PFSK-1 (cell line): ENCODE results near the gene RUNX2.

Experiments
- TAF1 ChIP-seq: IDR thresholded peaks from 2 replicates; pipeline ENCODE4 v1.6.1; 2012; ENCODE audit warnings: low read length, control low read depth, borderline replicate concordance; ENCODE audit not compliant: insufficient read depth
- TF ChIP-seq, protein P1 (sequence below), 2 experiments: IDR thresholded peaks; 2 replicates each; pipeline versions ENCODE4 v1.6.1 to v1.8.0; 2011 to 2012; ENCODE audit warnings: low read depth in 2 of 2, low read length in 2 of 2, control low read depth in 1 of 2, inconsistent platforms in 1 of 2, mild to moderate bottlenecking in 1 of 2, moderate library complexity in 1 of 2; ENCODE audit not compliant: insufficient read depth in 1 of 2

DNA sequence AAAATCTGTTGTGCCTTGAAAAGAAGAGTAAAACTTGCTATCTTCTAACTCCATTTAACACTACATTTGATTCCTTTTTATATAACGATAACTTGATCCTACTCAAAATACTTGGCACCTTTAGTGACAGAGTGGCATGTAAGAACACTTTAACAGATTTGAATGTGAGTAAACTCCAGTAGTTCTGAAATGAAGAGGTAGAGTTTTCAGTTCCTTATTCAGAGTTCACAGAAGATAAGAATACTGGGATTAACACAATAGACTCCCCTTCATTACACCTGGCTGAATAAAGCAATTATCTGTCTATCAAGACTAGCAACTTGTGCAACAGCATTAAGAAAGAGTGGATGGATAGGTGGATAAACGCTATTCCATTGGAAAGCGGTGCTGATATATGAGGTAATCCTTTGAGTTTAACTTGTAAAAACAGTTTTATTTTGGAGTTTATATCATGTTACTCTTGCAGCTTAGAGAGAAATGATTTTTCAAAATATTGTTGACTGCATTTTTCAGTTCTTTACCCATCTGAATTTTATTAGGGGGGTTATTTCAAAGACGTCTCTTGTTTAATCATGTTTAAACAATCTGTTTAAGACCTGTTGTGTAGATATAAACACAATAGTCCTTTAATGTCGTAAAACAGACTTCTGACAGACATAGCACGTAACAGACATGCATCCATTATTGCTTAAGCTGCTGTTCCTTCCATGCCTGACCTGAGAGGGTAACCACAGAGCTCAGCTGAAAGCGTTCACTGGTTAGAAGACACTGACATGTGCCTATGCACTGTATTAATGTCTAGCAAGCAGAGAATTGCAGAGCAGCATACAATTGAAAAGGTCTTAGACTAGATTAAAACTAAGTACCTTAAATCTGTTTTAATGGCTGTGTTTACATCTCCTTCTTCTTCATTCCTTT, 152.0 kb downstream of the RUNX2 start:
- no peak for TF ChIP-seq TAF1
- TF ChIP-seq, protein P1, sequence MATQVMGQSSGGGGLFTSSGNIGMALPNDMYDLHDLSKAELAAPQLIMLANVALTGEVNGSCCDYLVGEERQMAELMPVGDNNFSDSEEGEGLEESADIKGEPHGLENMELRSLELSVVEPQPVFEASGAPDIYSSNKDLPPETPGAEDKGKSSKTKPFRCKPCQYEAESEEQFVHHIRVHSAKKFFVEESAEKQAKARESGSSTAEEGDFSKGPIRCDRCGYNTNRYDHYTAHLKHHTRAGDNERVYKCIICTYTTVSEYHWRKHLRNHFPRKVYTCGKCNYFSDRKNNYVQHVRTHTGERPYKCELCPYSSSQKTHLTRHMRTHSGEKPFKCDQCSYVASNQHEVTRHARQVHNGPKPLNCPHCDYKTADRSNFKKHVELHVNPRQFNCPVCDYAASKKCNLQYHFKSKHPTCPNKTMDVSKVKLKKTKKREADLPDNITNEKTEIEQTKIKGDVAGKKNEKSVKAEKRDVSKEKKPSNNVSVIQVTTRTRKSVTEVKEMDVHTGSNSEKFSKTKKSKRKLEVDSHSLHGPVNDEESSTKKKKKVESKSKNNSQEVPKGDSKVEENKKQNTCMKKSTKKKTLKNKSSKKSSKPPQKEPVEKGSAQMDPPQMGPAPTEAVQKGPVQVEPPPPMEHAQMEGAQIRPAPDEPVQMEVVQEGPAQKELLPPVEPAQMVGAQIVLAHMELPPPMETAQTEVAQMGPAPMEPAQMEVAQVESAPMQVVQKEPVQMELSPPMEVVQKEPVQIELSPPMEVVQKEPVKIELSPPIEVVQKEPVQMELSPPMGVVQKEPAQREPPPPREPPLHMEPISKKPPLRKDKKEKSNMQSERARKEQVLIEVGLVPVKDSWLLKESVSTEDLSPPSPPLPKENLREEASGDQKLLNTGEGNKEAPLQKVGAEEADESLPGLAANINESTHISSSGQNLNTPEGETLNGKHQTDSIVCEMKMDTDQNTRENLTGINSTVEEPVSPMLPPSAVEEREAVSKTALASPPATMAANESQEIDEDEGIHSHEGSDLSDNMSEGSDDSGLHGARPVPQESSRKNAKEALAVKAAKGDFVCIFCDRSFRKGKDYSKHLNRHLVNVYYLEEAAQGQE (IDR thresholded peaks at IDR 0.05; ENCODE audit: insufficient read depth in 1 of 2, low read depth in 2 of 2, low read length in 2 of 2), result no peak
